ENCODE data around the gene PDLIM5. TPM values are rescaled to one million over a fixed set of nuclear protein-coding genes. Genes with fewer than 3 reads are reported as not detected.

The PDLIM5 gene
- total and polyA plus RNA-seq, 2 of the 8 experiments (the other 6 are each of a cell fraction or from before 2014, with no cell fraction given), result 37.3 to 62.1 TPM

DNA sequence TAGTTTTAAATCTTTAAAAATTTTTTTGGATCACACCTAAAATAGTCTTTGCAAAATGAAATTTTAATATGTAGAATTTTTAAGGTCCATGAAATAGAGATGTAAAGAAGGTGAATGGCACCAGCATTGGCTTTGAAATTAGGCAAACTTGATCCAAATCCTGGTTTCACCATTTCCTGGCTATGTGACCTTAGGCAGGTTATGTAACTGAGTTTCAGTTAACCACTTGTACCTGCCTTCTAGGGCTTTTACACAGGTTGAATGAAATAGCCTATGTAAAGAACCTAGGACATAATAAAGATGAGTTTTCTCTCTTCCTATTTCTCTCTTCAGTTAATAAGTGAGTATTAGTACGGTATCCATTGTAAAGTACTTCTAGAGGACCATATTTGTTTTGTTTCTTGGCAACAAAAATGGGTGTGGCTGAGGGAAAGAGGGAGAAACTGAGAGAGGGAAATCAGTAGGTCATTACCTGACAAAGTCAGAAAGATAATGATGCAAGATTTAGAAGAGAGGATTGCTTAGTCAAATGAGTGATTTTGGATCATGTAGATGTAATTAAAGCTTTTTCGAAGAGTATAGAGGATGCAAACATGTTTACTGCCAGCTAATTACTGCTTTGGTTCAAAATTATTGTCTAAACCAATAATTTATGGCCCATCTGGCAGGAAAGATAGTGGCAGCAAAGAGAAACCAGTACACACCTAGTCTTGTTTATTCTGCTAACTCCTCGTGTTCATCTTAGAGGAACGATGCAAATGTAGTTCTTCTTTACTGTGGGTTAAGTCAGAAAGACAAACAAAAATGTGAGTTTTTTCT lies 81.9 kb downstream of the PDLIM5 start (continued):
- TF ChIP-seq CHD7 (IDR thresholded peaks at IDR 0.05; ENCODE audit: insufficient replicate concordance, low read length), result no peak
- no peak for TF ChIP-seq SP1 (IDR thresholded peaks at IDR 0.05; ENCODE audit: low read depth, low read length)
- TF ChIP-seq RFX5 (IDR thresholded peaks at IDR 0.05; ENCODE audit: borderline replicate concordance, low read depth, low read length), result no peak

Measured in H1 (cell line).